Stimulated activated CD4-positive, alpha-beta T cell treated with anti-CD3 and anti-CD28 coated beads, Interleukin-1b, Interleukin-23, amount 100 ng/mL, for 1 hour (primary cell): Measurements from ENCODE around the gene CDH19.

Experiments
- DNase-seq, 2 donors: peaks; one replicate each; pipeline ENCODE4 v3.0.0-alpha.2; 2020; ENCODE audit warnings: low read depth in 2 of 2

Gene CDH19, protein sequence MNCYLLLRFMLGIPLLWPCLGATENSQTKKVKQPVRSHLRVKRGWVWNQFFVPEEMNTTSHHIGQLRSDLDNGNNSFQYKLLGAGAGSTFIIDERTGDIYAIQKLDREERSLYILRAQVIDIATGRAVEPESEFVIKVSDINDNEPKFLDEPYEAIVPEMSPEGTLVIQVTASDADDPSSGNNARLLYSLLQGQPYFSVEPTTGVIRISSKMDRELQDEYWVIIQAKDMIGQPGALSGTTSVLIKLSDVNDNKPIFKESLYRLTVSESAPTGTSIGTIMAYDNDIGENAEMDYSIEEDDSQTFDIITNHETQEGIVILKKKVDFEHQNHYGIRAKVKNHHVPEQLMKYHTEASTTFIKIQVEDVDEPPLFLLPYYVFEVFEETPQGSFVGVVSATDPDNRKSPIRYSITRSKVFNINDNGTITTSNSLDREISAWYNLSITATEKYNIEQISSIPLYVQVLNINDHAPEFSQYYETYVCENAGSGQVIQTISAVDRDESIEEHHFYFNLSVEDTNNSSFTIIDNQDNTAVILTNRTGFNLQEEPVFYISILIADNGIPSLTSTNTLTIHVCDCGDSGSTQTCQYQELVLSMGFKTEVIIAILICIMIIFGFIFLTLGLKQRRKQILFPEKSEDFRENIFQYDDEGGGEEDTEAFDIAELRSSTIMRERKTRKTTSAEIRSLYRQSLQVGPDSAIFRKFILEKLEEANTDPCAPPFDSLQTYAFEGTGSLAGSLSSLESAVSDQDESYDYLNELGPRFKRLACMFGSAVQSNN

DNA sequence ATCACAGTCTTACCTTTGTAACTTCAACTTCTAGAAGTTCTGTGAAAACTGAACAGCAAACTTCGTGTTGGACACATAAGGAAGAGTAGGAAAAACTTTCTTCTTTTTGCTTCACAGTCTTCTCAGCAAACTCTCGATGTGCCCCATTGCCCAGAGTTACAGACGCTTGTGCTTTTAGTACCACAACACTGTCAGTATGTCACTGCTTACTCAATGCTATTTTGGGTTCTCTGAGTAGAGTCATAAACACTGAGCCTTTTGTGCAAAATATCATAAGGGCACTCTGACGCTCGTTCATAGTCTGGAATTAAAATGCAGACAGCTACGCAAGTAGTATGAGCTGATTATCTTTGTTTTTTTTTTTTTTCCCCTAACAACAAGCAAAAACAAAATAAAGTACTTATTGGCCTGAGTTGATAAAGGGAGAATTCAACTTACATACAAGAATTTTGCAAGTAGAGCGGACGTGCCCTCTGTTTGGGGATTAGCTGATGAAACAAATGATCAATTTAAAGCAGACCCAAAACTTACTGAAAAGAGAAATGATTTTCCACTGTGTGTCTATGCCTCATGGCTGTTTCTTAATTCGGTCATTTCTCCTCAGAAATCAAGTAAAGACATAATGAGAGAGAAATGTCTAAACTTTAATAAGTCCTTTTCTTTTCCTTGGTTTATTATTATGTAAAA lies at the start of gene CDH19:
TSS of gene CDH19 (minus strand) at position 150 of the 687 bp plus-strand sequence. CDS start 31,886 bp downstream, outside the sequence.
- DNase-seq = no peak

- no peak for DNase-seq
Observed at GRCh38 chr18:66647671-66648070, 43.8 kb upstream of the CDH19 start.

DNA sequence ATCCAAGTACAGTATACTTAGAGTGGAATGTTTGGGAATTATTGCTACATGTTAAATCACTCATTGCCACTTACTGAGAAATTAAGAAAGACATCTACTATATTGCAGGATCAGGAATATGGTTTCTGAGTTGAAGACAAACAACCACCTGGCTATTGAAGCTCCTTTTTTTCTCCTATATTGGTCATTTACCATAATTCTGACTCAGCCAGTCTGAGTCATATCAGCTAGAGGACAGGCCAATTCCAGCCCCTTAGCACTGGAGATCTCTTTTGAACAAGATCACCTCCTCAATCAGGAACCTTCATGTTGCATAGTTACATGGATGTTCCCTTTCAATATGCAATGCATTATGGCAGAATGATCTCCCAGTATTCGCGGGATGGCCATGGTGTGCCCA lies 42.7 kb upstream of the CDH19 start:
- no peak for DNase-seq

DNA sequence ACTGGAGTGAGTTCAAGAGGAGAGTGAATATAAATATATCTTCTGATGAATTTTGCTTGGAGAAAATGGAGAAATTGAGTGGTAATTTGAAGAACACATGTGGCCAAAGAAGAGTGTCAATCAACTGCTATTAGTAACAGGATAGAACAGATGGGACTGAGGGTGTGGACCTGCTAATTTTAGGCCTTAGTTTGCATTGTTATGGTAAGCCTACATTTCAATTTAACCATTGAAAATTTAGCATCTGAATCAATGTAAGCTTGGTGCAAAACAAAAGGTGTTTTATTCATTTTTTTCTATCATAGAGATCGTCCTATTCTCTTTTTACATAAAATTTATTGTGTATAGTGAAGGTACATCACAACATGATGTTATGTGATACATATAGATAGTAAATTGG lies 42.1 kb upstream of the CDH19 start:
- no peak for DNase-seq

DNA sequence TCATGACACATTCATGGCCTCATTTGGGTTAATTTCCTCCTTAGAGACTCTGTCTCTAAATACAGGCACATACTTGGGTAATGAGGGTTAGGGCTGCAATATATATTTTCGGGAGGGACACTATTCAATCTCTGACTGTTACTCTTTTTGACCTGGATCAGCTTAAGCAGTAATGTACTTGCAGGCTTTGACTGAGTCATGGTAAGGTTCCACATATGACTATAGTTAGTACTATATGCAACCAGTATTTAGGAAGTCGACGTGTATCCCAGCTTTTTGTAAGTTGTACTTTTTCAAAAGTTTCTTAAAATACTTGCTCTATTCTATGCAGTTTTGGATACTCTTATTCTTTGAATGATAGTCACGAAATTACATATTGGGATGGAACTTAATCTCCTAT lies 37.2 kb upstream of the CDH19 start:
- no peak for DNase-seq

GRCh38 chr18:66640431-66640830 lies 36.5 kb upstream of the CDH19 start:
- DNase-seq = no peak

DNA sequence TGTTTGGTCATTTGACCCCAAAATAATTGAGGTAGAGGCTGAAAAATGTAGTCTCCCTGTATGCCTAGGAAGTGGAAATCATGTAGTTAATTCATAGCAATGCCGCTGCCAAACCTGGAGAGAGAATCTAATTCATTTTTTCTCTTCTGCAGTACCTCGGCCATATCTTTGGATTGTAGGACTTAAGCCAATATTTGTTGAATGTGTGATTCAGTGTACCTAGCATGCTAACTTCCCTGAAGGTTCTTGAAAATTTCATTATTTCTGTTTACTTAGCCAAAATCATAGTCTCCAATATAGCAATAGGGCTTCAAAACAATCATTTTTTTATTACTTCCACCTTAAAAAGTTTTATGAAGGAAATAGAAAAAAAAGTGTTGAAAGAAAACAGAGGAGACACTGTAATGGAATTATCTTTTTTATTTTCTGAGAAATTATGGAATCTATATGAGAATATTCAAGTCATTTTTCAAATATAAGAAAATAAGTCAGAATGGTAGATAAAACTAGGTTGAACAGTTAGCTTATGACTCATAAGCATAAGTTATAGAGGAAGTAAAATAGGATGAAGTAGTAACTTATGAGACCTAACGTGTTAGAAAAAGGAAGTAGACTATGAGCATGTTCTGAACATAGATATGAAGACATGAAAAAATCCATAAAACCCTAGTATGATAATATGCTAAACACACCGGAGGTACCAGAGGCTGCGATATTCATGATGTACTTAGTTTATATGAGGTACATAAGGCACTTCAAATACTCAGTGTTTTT lies 35.2 kb upstream of the CDH19 start:
- DNase-seq = no peak

- no peak for DNase-seq
Observed at GRCh38 chr18:66635342-66635741, 31.5 kb upstream of the CDH19 start.

- DNase-seq = no peak
Observed at GRCh38 chr18:66632756-66633155, 28.9 kb upstream of the CDH19 start.

DNA sequence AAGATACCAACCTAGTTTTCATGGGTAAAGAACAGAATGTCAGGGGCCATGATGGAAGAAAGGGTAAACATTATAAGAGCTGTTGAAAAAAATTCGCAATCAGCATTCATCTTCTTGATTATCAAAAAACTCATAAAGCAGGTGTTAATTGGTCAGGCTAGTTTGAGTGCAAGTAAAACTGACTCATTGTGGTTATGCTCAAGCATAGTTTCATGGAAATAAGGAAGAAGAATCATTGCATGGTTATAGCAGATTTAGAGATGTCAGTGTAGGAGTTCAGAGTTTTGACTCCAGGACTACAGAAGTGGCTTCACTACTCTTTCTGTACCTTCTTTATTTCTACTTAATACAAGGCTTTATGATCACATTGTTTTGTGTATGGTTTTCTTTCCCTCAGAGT lies 26.9 kb upstream of the CDH19 start:
- DNase-seq = no peak

DNA sequence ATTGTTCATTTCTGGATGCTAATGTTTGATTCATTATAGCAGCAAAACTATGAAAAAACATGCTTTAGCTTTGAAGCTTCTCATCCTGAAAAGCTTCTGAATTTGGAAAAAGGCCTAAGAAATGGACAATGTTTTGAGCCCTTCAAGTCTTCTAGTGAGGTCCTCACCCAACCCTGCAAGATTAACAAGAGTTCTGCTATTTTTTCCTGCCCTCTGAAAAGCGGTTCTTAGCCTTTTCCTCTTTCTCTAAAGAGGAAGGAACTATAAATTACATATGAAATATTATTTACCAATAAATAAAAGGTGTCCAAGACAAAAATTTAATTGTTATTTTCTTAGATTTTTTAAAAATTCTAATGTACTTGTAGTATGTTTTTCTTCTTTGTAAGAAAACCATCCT lies 19.9 kb upstream of the CDH19 start:
- no peak for DNase-seq

DNA sequence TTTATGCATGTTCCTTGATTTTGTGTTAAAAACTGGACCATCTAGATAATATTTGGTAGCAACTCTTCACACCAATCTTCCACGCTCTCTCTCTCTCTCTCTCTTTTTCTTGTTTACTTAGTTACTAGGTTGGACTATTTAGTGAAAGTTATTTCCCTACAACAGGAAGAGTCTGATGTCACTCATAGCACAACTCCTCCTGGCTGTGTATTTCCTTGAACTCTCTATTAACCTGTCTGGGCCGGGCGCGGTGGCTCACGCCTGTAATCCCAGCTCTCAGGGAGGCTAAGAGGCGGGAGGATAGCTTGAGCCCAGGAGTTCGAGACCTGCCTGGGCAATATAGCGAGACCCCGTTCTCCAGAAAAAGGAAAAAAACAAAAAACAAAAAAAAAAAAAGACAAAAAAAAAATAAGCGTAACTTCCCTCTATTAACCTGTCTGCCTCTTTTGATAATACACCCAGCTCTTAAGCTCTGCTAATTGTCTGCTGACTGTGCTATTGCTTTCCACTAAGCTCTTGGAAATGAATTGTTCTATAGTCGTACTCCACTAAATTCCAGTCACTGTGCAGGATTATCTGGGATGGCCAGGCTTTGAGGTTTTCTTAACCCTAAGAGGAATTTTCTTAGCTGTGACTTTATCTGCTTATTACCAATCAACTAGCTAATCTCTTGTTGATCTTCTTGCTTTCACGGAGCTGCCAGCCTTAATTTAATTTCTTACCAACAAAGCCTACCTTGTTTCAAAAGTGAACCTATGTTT lies 18.1 kb upstream of the CDH19 start:
- DNase-seq = no peak

DNA sequence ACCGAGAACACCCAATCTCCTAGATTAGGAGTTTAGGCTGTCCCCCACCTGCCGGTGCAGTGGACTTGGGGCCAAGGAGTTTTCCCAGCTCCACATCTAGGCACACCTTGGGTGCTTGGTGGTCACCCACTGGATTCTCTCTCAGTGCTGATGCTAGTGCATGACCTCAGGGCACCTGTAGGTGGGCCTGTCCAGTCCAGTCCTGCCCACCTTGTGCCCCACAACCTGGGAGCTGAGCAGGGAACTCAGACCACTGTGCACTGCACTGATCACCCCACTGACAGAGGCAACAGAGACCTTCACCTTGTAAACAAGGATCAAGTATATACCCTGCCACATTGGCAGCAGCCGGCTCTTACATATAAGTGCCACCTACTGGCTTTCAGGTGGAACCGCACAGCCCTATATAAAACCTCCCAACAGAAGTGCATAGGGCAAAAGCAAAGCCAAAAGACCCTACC lies 12.7 kb upstream of the CDH19 start:
- no peak for DNase-seq

DNA sequence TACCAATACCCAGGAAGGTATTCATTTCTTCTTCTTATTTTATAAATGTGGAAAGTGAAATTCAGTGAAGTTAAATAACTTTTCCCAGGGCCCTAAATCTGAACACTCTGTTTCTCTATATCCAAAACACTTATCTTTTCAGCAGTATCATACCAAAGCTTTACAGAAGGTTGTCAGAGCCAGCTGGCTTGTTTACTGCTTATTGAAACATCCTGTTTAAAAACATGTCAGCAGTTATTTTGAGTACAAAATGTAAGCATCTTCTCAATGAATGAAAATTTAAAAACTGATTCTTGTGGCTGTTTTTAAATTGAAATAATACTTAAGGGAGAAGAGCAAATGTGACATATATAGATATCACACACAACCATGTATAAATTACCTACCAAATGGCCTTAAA lies 11.3 kb upstream of the CDH19 start:
- no peak for DNase-seq

- no peak for DNase-seq
Observed at GRCh38 chr18:66607632-66608031, 3.7 kb upstream of the CDH19 start.

- no peak for DNase-seq
Observed at GRCh38 chr18:66601649-66602048, 2.2 kb downstream of the CDH19 start.

- DNase-seq = no peak
Observed at GRCh38 chr18:66599190-66599589, 4.7 kb downstream of the CDH19 start.

GRCh38 chr18:66587430-66587829 lies 16.5 kb downstream of the CDH19 start:
- DNase-seq = no peak

DNA sequence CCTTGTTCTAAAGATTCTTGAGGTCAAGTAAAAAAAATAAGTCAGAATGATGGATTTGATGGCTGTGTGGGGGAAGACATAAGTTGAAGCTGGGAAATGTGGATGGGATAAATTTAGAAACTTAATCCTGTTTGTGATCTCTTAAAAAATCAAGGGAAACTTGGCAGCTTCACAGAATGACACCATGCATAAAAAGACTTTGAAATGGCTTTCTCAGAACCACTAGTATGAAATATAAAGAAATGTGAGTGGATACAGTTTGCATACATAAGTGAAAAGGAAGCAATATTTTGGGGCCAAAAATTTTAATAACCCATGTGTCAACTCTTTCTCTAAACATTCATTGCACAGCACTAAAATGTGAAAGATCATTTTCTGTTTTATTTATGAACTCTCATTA lies 21.7 kb downstream of the CDH19 start:
- no peak for DNase-seq

- no peak for DNase-seq
Observed at GRCh38 chr18:66575263-66575662, 28.6 kb downstream of the CDH19 start.

- no peak for DNase-seq
Observed at GRCh38 chr18:66571845-66572244, 32.0 kb downstream of the CDH19 start.
